GM19328 (cell line): ENCODE results near the gene KLC3.
"Not testable (repeated sequence)": the region's sequence is repeated elsewhere in the genome, so short reads cannot be mapped to it uniquely, and the experiment has no call there.

Experiments used
- ATAC-seq: cut with Tn5 transposase; IDR thresholded peaks from one replicate; pipeline ENCODE4 v1.9.1; 2021; ENCODE audit warnings: mild to moderate bottlenecking, moderate library complexity; ENCODE audit not compliant: unreplicated experiment

The KLC3 gene

GRCh38 chr19:45315304-45315703 is 25.2 kb upstream of the KLC3 start:
- ATAC-seq = no peak

GRCh38 chr19:45320997-45321775 is 19.4 kb upstream of the KLC3 start:
- no peak for ATAC-seq

GRCh38 chr19:45321848-45322247 is 18.7 kb upstream of the KLC3 start:
- ATAC-seq = no peak

GRCh38 chr19:45322311-45322710 is 18.2 kb upstream of the KLC3 start:
- no peak for ATAC-seq

GRCh38 chr19:45322744-45323281 is 17.7 kb upstream of the KLC3 start, which contains the start of gene CKM:
CKM (minus strand) TSS chr19:45322875; CDS start chr19:45319713, 3,162 bp downstream.
- no peak for ATAC-seq

GRCh38 chr19:45323671-45324081 is 16.9 kb upstream of the KLC3 start:
- ATAC-seq = no peak

- ATAC-seq = no peak
Observed at GRCh38 chr19:45324349-45324907, 16.1 kb upstream of the KLC3 start.

GRCh38 chr19:45327404-45328143 is 13.0 kb upstream of the KLC3 start:
- no peak for ATAC-seq

- no peak for ATAC-seq
Observed at GRCh38 chr19:45331411-45331810, 9.1 kb upstream of the KLC3 start.

GRCh38 chr19:45333609-45334303 is 6.8 kb upstream of the KLC3 start:
- no peak for ATAC-seq

GRCh38 chr19:45334881-45335280 is 5.7 kb upstream of the KLC3 start:
- not testable (repeated sequence) for ATAC-seq

GRCh38 chr19:45336696-45337251 is 3.8 kb upstream of the KLC3 start:
- ATAC-seq = no peak

GRCh38 chr19:45339629-45340028 is 921 bp upstream of the KLC3 start:
- ATAC-seq = no peak

- ATAC-seq = no peak
Observed at GRCh38 chr19:45340899-45341453, 426 bp downstream of the KLC3 start.

GRCh38 chr19:45342911-45343310 is 2.4 kb downstream of the KLC3 start:
- no peak for ATAC-seq

GRCh38 chr19:45344621-45345505 is 4.3 kb downstream of the KLC3 start:
- ATAC-seq = no peak

- ATAC-seq = no peak
Observed at GRCh38 chr19:45345506-45345860, 4.9 kb downstream of the KLC3 start.

- ATAC-seq = no peak
Observed at GRCh38 chr19:45346449-45346848, 5.9 kb downstream of the KLC3 start.

GRCh38 chr19:45347570-45348366 is 7.2 kb downstream of the KLC3 start:
- ATAC-seq = no peak
